UCSD-AML1 (cell line): ENCODE results near the gene DNAJA2.

Experiments
- DNase-seq: peaks from one replicate; lab custom pipeline; 2025; ENCODE audit not compliant: unreplicated experiment; lab: John Stamatoyannopoulos, UW

The DNAJA2 gene

DNA sequence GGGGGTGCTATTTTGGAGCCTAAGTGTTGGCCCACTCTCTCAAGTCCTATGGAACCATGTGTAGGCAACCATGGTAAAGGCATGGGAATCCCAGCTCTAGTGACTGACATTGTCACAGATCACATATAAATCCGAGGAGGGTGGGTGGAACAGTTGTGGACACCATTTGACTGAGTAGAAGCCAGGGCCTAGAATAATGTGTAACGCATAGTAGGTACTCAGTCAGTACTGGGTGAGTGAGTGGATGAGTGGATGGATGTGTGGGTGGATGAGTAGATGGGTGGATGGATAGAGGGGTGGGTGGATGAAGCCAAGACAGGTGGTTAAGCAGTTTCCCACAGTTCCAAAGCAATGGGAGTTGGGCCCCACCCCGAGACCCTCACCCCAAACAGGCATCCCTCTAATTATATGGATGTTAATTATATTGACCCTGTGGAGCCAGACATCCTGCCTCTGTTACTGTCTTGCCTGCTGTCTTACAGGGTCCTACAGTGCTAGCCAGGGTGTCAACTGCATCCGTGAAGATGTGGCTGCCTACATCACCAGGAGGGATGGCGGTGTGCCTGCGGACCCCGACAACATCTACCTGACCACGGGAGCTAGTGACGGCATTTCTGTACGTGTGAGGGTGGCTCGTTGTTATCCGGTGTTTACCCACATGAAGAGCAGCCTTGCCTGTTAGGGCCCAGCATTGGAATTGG lies 67.0 kb downstream of the DNAJA2 start:
- DNase-seq: no peak
